GM15510 (cell line): ENCODE measurements around the gene NRG3.

Experiments
- POLR2A ChIP-seq: IDR thresholded peaks from 3 replicates; pipeline ENCODE4 v1.6.1; 2011; ENCODE audit warnings: borderline replicate concordance; ENCODE audit not compliant: insufficient read length; ENCODE audit errors: extremely low read depth

NRG3 gene

DNA sequence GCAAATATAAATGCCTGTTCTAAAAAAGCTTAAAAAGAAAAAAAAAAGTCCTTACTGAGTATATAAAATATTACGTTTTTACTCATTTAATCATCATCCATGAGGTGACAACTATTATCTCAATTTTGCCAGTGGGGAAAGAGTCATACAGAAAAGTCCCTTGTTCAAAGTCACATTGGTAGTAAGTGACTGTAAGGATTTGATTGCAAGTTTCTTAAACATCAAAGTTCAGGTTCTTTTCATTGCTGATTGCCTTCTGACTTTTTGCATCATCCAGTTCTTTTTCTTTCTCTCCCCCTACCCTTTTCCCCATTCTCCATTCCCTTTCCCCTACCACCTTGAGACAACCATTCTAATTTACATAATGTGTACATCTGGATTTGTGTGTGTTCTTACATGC lies 363.3 kb downstream of the NRG3 start:
- no peak for TF ChIP-seq POLR2A

DNA sequence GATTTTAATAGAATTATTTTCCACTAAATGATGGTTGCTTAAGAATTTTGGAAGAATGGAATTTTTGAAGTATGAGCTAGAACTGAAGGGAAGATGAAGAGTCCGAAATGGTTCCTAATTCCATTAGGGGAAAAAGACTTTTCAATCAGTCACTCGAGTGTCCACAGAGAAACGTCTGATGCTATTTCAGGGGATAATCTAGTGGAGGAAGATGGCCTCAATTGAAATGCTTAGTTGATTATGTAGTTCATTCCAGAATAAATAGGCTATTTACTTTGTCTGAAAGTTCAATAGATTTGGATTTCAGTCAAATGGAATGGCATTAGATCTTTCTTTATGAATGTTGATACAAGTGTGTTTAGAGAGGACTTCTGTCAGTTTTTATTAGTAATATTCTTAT lies 365.4 kb downstream of the NRG3 start:
- no peak for TF ChIP-seq POLR2A

GRCh38 chr10:82242778-82243177 lies 367.8 kb downstream of the NRG3 start:
- no peak for TF ChIP-seq POLR2A

- no peak for TF ChIP-seq POLR2A
Measured at GRCh38 chr10:82245157-82245556, 370.2 kb downstream of the NRG3 start.

- TF ChIP-seq POLR2A: no peak
Measured at GRCh38 chr10:82245906-82246560, 371.0 kb downstream of the NRG3 start.

DNA sequence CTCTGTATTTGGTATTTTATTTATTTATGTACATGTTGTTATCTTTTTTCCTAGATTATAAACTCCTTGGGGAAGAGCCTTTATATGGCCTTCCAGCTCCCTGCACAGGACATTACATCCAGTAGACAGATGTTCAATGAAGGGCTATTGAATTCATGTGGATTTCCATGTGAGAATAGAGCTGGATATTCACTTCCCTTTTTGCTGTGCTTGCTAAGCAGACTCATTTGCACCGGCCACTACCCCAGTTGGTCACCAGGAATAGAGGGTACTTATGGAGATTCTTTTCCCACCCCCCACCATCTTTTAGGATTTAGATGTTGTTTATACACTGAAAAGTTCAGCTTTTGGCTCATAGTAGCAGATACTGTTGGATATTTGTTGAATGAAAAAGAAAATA lies 374.1 kb downstream of the NRG3 start:
- no peak for TF ChIP-seq POLR2A

DNA sequence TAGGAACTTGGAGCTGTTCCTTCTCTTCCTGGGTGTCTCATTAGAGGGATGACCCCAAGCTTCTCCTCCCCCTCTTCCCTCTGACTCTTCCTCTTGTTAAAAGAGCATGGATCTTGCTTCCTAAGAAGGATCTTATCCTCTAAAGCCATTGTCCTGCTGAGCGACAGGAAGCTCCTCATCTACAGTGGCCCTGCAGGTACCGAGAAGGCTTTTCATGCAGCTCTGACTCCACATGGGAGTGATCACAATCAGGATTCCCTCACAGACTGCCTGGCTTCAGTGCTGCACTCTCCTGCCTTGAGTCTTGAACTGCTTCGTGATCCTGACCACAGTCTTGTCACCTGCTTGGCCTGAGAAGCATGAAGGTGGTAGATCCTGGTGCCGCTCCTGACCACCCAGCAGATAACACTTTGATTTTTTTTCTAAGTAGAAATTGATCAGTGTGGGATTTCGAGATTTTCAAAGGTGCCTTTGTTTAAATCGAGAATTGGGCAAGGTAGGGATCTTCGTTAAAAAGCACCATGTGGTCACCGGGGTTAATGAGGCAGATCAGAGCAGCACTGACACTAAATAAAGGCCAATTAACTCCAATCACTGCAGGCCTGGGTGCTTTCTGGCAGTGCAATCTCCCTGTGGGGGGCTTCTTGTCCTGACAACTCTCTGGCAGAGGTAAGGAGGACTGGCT lies 376.4 kb downstream of the NRG3 start:
- TF ChIP-seq POLR2A: no peak

GRCh38 chr10:82252081-82252480 lies 377.1 kb downstream of the NRG3 start:
- no peak for TF ChIP-seq POLR2A

DNA sequence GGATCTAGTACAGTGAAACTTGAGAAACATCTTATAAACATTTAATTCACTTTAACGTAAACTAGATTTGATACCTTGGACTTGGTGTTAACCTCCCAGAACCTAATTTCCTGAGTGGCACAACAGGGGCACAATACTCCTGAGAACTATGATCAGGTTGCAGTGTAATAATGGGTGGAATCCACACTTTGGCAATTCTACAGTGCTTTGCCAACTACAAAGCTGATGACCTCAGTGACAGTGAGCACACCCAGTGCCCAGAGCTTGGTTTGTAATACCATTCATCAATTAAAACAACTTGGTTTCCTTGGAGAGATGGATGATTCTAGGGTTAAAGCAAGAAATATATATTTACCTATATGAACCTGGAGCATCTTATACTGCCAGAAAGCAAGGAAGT lies 379.2 kb downstream of the NRG3 start:
- no peak for TF ChIP-seq POLR2A

DNA sequence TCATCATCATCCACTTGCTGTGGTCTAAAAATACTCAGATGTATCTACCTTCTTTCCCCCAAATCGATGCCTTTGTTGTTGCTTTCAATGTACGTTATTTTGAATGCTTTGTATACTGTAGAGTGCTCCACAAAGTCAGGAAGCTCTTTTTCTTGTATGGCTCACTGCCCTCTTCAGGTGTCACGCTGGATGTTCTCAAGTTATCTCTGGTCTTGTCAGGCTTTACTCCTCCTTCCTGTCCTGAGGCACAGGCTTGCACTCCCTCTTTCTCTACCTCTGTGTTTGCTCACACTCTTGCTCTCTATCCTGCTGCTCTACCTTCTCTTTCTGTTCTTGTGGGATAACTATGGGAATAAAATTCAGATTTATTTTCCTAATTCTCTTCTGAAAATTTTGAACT lies 381.3 kb downstream of the NRG3 start:
- TF ChIP-seq POLR2A: no peak

- no peak for TF ChIP-seq POLR2A
Measured at GRCh38 chr10:82266438-82266837, 391.4 kb downstream of the NRG3 start.

- TF ChIP-seq POLR2A: no peak
Measured at GRCh38 chr10:82267014-82267413, 392.0 kb downstream of the NRG3 start.

- no peak for TF ChIP-seq POLR2A
Measured at GRCh38 chr10:82267465-82267864, 392.5 kb downstream of the NRG3 start.

DNA sequence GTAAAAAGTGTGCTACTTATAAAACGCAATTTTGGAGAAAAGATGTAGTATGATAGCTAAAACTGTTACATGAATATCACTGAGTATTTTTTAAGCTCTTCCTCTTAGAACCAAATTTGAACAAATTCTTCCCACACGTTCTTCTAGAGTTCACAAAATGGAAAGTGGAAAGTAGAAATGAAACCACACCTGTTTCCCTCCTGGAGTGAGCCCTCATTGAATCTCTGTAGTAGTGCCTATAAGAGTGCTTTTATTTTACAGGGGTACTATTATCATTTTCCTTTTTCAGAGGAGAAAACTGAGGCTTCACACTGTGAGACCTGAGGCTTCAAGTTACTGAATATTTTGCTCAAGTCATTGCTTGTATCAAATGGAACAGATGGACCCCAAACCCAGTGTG lies 393.0 kb downstream of the NRG3 start:
- TF ChIP-seq POLR2A: no peak

- no peak for TF ChIP-seq POLR2A
Measured at GRCh38 chr10:82277591-82277990, 402.6 kb downstream of the NRG3 start.
